Measurements from ENCODE around the gene GPR142.

The GPR142 gene

GRCh38 chr17:74367206-74367605, at the start of gene GPR142:
GPR142 (plus strand) TSS chr17:74367506; CDS start chr17:74369541, 2,035 bp downstream.
- no peak for TF ChIP-seq CTCF (IDR thresholded peaks at IDR 0.05; ENCODE audit: low read depth, low read length)
- H3K4me3 ChIP-seq (ENCODE audit: low read depth, low read length), result no peak within 1 kb of the TSS
- DNase-seq (ENCODE audit: low read depth, low spot score), result no peak
- in situ Hi-C loops (cut with HindIII; ENCODE audit: low sequenced_read_pairs), result no loop called here

GRCh38 chr17:74318391-74318790, 48.9 kb upstream of the GPR142 start:
- no peak overlapping the region for H3K4me3 ChIP-seq (ENCODE audit: low read depth, low read length)
- in situ Hi-C loops (cut with HindIII; ENCODE audit: low sequenced_read_pairs), result no loop called here
- no peak for TF ChIP-seq CTCF (IDR thresholded peaks at IDR 0.05; ENCODE audit: low read depth, low read length)
- DNase-seq (ENCODE audit: low read depth, low spot score), result no peak

GRCh38 chr17:74324521-74324920, 42.8 kb upstream of the GPR142 start:
- H3K4me3 ChIP-seq (ENCODE audit: low read depth, low read length), result no peak overlapping the region
- no peak for DNase-seq (ENCODE audit: low read depth, low spot score)
- TF ChIP-seq CTCF (IDR thresholded peaks at IDR 0.05; ENCODE audit: low read depth, low read length), result no peak
- in situ Hi-C loops (cut with HindIII; ENCODE audit: low sequenced_read_pairs), result no loop called here

GRCh38 chr17:74325376-74325742, 41.9 kb upstream of the GPR142 start:
- no peak for DNase-seq (ENCODE audit: low read depth, low spot score)
- no peak overlapping the region for H3K4me3 ChIP-seq (ENCODE audit: low read depth, low read length)
- in situ Hi-C loops (cut with HindIII; ENCODE audit: low sequenced_read_pairs), result no loop called here
- TF ChIP-seq CTCF (IDR thresholded peaks at IDR 0.05; ENCODE audit: low read depth, low read length), result no peak

GRCh38 chr17:74325743-74326379, 41.4 kb upstream of the GPR142 start, which contains the start of gene KIF19:
KIF19 (plus strand) TSS chr17:74326226; CDS start chr17:74326350, 124 bp downstream.
- no peak for DNase-seq (ENCODE audit: low read depth, low spot score)
- no peak within 1 kb of the TSS for H3K4me3 ChIP-seq (ENCODE audit: low read depth, low read length)
- TF ChIP-seq CTCF (IDR thresholded peaks at IDR 0.05; ENCODE audit: low read depth, low read length), result no peak
- in situ Hi-C loops (cut with HindIII; ENCODE audit: low sequenced_read_pairs), result no loop called here

- H3K4me3 ChIP-seq (ENCODE audit: low read depth, low read length), result no peak overlapping the region
- no peak for TF ChIP-seq CTCF (IDR thresholded peaks at IDR 0.05; ENCODE audit: low read depth, low read length)
- DNase-seq (ENCODE audit: low read depth, low spot score), result no peak
- in situ Hi-C loops (cut with HindIII; ENCODE audit: low sequenced_read_pairs), result no loop called here
Observed at GRCh38 chr17:74326506-74326905, 40.8 kb upstream of the GPR142 start.

Data from astrocyte of the spinal cord (primary cell).